ENCODE data around the gene ERAL1. TPM values are rescaled to one million over a fixed set of nuclear protein-coding genes. Genes with fewer than 3 reads are reported as not detected.

Gene ERAL1
- total RNA-seq, 1 experiment from 2014 or later, result 47.1 TPM

DNA sequence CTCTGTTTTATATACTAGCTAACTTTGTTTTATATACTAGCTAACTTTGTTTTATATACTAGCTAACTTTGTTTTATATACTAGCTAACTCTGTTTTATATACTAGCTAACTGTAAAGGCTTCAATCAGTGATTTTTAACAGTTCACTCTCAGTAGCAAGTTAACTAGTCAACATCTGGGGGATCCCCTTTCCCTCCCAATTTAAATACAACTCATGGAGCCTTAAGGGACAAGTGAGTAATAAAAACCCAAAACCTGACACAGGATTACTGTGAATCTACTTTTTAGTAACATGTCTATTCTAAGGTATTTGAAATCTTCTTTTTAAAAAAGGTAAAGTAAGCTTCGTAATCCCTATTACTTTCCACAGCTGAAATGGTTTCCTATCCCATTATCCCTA lies 44.4 kb upstream of the ERAL1 start:
- no peak overlapping the region for H2AFZ ChIP-seq
- H3K36me3 ChIP-seq (ENCODE audit: low read depth), result no peaks in the 10 kb centered on the region; the same call in 1 of the 2 replicates
- CTCF ChIA-PET, result interaction anchor here (0.6 kb wide), 1 partner anchor 58 kb away, joined by 9 read pairs; no protein-coding TSS in a partner anchor
- H3F3A ChIP-seq (ENCODE audit: insufficient read depth, low read depth), result peaks cover 59% of the 10 kb centered on the region
- H3K27ac ChIP-seq, result peak overlapping the region; percentile 95
- H3K79me2 ChIP-seq (ENCODE audit: low read depth), result peaks cover 75% of the 10 kb centered on the region
- BruUV-seq (replicated peaks), result no TSS peak
- no peak for DNase-seq
- no peaks in the 10 kb centered on the region for H3K27me3 ChIP-seq (ENCODE audit: insufficient read depth, low read depth)
- peak overlapping the region; percentile 83 for H3K4me2 ChIP-seq
- TF ChIP-seq CTCF (conservative IDR thresholded peaks at IDR 0.05) (no peak), EZH2 (IDR thresholded peaks at IDR 0.05; ENCODE audit: low read depth) (no peak)
- H3K9me3 ChIP-seq (ENCODE audit: insufficient read depth, low read depth), result no peaks in the 10 kb centered on the region
- H3K4me1 ChIP-seq (replicated peaks; ENCODE audit: insufficient read depth), result peaks cover 58% of the 10 kb centered on the region
- POLR2A ChIA-PET (ENCODE audit: unreplicated experiment), result interaction anchor here (0.6 to 0.7 kb wide), 4 partner anchors 34 to 627 kb away, joined by 3 to 6 read pairs (median 4); partner anchors contain the start of gene PHF12
- peak overlapping the region; percentile 85 for H3K4me3 ChIP-seq
- H4K20me1 ChIP-seq (ENCODE audit: insufficient read depth), result peaks cover 8% of the 10 kb centered on the region; the same call in 1 of the 2 replicates
- intact Hi-C loops (cut with micrococcal nuclease; ENCODE audit: unreplicated experiment), result no loop called here
- H3K9me2 ChIP-seq (ENCODE audit: insufficient read depth), result no peaks in the 10 kb centered on the region

DNA sequence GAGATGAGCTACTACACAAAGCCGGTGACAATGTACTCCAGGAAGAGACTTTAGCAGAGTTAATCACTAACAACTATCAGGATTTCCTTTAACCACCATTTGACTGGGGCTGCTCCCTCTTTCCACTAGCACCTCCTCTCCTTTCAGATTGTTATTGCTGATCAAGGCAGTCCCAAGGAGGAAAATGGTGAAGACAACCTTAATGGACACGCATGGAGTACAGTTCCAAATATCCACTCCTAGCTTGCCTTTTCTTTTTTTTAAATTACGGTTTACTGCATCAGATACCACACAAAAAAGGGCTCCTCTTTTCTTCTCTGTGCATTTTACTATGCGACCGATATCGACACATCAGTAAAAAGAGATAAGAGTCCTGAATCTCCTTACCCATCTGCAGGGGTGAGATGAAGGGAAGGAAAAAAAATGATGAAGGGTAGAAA lies 43.1 kb upstream of the ERAL1 start:
- H3K9me3 ChIP-seq (ENCODE audit: insufficient read depth, low read depth), result no peaks in the 10 kb centered on the region
- ChIA-PET CTCF (interaction anchor here (0.6 to 1.0 kb wide), 2 partner anchors 48 to 811 kb away, joined by 3 read pairs; no protein-coding TSS in a partner anchor), POLR2A (ENCODE audit: unreplicated experiment) (interaction anchor here (0.5 to 0.8 kb wide), 4 partner anchors 20 to 653 kb away, joined by 4 to 10 read pairs (median 5); no protein-coding TSS in a partner anchor)
- TF ChIP-seq EZH2 (IDR thresholded peaks at IDR 0.05; ENCODE audit: low read depth) (no peak), CTCF (conservative IDR thresholded peaks at IDR 0.05) (0 out of 2 replicates have a peak, but pooled peaks have one; percentile 10)
- H3K4me2 ChIP-seq, result peak overlapping the region; percentile 83
- intact Hi-C loops (cut with micrococcal nuclease; ENCODE audit: unreplicated experiment), result no loop called here
- H2AFZ ChIP-seq, result peak overlapping the region; percentile 89
- H3K36me3 ChIP-seq (ENCODE audit: low read depth), result no peaks in the 10 kb centered on the region
- DNase-seq, result peak; percentile 25 to 56
- H3K27me3 ChIP-seq (ENCODE audit: insufficient read depth, low read depth), result no peaks in the 10 kb centered on the region
- H3K9me2 ChIP-seq (ENCODE audit: insufficient read depth), result no peaks in the 10 kb centered on the region
- H3K27ac ChIP-seq, result peak overlapping the region; percentile 95
- H4K20me1 ChIP-seq (ENCODE audit: insufficient read depth), result 0 out of 2 replicates have a peak, but pooled peaks cover 4% of the 10 kb centered on the region
- H3K4me3 ChIP-seq, result peak overlapping the region; percentile 85
- H3K79me2 ChIP-seq (ENCODE audit: low read depth), result peaks cover 75% of the 10 kb centered on the region
- H3K4me1 ChIP-seq (replicated peaks; ENCODE audit: insufficient read depth), result peaks cover 53% of the 10 kb centered on the region
- TSS peak; percentile 19 for BruUV-seq (replicated peaks)
- peaks cover 52% of the 10 kb centered on the region for H3F3A ChIP-seq (ENCODE audit: insufficient read depth, low read depth)

DNA sequence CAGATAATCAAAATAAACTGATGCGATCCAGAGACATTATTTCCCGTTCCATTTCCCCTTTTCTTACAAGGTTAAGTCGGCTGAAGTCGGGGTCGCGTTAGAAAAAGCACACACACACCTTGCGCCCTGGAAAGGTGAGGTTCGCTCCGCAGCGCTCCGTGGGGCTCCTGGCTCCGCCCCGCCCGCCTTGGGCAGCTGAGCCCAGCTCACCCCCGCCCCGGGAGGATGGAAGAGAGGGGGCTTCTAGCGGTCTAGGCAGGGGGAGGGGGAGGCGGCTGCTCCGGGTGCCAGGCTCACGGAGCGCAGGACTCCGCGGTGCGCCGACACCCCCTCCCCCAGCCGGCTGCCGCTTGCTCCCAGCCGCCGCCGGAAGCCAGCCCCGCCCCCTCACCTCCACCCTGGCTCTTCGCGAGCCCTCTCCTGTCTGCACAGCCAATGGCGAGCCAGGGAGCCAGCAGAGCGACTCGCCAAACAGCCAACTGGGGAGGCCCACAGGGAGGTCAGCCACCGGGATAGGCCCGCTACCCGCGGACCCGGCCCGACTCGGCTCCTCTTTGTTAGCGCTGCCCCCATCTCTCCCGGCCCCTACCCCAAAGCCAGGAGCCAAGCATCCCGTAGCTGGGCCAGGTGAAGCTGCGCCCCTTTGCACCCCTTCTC lies 42.6 kb upstream of the ERAL1 start:
- BruUV-seq (replicated peaks), result no TSS peak
- H3K79me2 ChIP-seq (ENCODE audit: low read depth), result peaks cover 75% of the 10 kb centered on the region
- TF ChIP-seq CTCF (conservative IDR thresholded peaks at IDR 0.05) (no peak), EZH2 (IDR thresholded peaks at IDR 0.05; ENCODE audit: low read depth) (no peak)
- H3K27ac ChIP-seq, result peak overlapping the region; percentile 95
- H3K4me1 ChIP-seq (replicated peaks; ENCODE audit: insufficient read depth), result peaks cover 47% of the 10 kb centered on the region
- peak overlapping the region; percentile 85 for H3K4me3 ChIP-seq
- intact Hi-C loops (cut with micrococcal nuclease; ENCODE audit: unreplicated experiment), result no loop called here
- H2AFZ ChIP-seq, result peak overlapping the region; percentile 89
- no peaks in the 10 kb centered on the region for H3K36me3 ChIP-seq (ENCODE audit: low read depth)
- H3K9me2 ChIP-seq (ENCODE audit: insufficient read depth), result no peaks in the 10 kb centered on the region
- H3K4me2 ChIP-seq, result peak overlapping the region; percentile 83
- 0 out of 2 replicates have a peak, but pooled peaks cover 3% of the 10 kb centered on the region for H4K20me1 ChIP-seq (ENCODE audit: insufficient read depth)
- POLR2A ChIA-PET (ENCODE audit: unreplicated experiment), result interaction anchor here (0.5 to 0.8 kb wide), 2 partner anchors 20 to 337 kb away, joined by 4 to 6 read pairs; no protein-coding TSS in a partner anchor
- CTCF ChIA-PET, result interaction anchor here (1.0 kb wide), 1 partner anchor 49 kb away, joined by 3 read pairs; no protein-coding TSS in a partner anchor
- peak; percentile 90 to 96 for DNase-seq
- H3K27me3 ChIP-seq (ENCODE audit: insufficient read depth, low read depth), result no peaks in the 10 kb centered on the region
- H3F3A ChIP-seq (ENCODE audit: insufficient read depth, low read depth), result peaks cover 47% of the 10 kb centered on the region
- no peaks in the 10 kb centered on the region for H3K9me3 ChIP-seq (ENCODE audit: insufficient read depth, low read depth)
